Endodermal cell (in vitro differentiated cells): ENCODE results near the gene CLSTN3. TPM values are rescaled to one million over a fixed set of nuclear protein-coding genes. Genes with fewer than 3 reads are reported as not detected.

Source experiments
- DNase-seq: peaks from one replicate; pipeline ENCODE4 v3.0.0-alpha.2; 2017
- H3K27ac ChIP-seq: 2 replicates; pipeline ENCODE4 v1.5.1; 2013; ENCODE audit warnings: mild to moderate bottlenecking, low read depth, low read length, moderate library complexity
- H3K27me3 ChIP-seq: 2 replicates; pipeline ENCODE4 v1.6.1; 2013; ENCODE audit warnings: mild to moderate bottlenecking, low read length, moderate library complexity; ENCODE audit not compliant: insufficient read depth, control insufficient read depth, poor library complexity, severe bottlenecking
- H3K36me3 ChIP-seq: 2 replicates; pipeline ENCODE4 v1.7.0; 2013; ENCODE audit warnings: mild to moderate bottlenecking, low read length, moderate library complexity; ENCODE audit not compliant: control insufficient read depth, insufficient read depth
- H3K4me1 ChIP-seq: one replicate; pipeline ENCODE4 v1.7.0; 2013; ENCODE audit warnings: low read length; ENCODE audit not compliant: control insufficient read depth, insufficient read depth
- H3K4me3 ChIP-seq: 2 replicates; pipeline ENCODE4 v1.5.1; 2013; ENCODE audit warnings: mild to moderate bottlenecking, low read length, moderate library complexity
- H3K9ac ChIP-seq: 2 replicates; pipeline ENCODE4 v1.6.1; 2013; ENCODE audit warnings: mild to moderate bottlenecking, low read length, moderate library complexity; ENCODE audit not compliant: poor library complexity, severe bottlenecking; ENCODE audit errors: extremely low read depth
- H3K9me3 ChIP-seq: 2 replicates; pipeline ENCODE4 v1.6.1; 2013; ENCODE audit warnings: mild to moderate bottlenecking, low read length, moderate library complexity; ENCODE audit not compliant: control insufficient read depth
- H3K27ac Mint-ChIP-seq: 2 replicates; pipeline ENCODE4 v1.8.0; 2020; ENCODE audit warnings: mixed read lengths
- H3K27me3 Mint-ChIP-seq: 2 replicates; pipeline ENCODE4 v1.8.0; 2021; ENCODE audit warnings: mild to moderate bottlenecking, mixed read lengths; ENCODE audit not compliant: insufficient read depth
- H3K36me3 Mint-ChIP-seq: 2 replicates; pipeline ENCODE4 v1.8.0; 2020; ENCODE audit warnings: low read depth, mixed read lengths
- H3K4me1 Mint-ChIP-seq: 2 replicates; pipeline ENCODE4 v1.8.0; 2020; ENCODE audit warnings: mixed read lengths
- H3K4me3 Mint-ChIP-seq: 2 replicates; pipeline ENCODE4 v1.8.0; 2020; ENCODE audit warnings: mild to moderate bottlenecking, moderate library complexity, mixed read lengths
- H3K9me3 Mint-ChIP-seq: 2 replicates; pipeline ENCODE4 v1.8.0; 2020; ENCODE audit warnings: mild to moderate bottlenecking, mixed read lengths
- CTCF ChIP-seq: fragments of 200-600 bp; sonication (generic); conservative IDR thresholded peaks from 2 replicates; pipeline ENCODE4 v1.5.0; 2021; ENCODE audit warnings: antibody characterized with exemption, mild to moderate bottlenecking
- WGBS, 2 experiments: methylation state at CpG; one replicate each; pipeline versions ENCODE4 v1.1.5 to v1.1.7; 2013; ENCODE audit warnings: missing lambda C conversion rate in 2 of 2, mixed read lengths in 1 of 2; ENCODE audit not compliant: insufficient coverage in 1 of 2, insufficient read length in 1 of 2; 5-methylcytosine and 5-hydroxymethylcytosine counted together
- total RNA-seq, 2 donors: library from RNA; stranded (reverse); fragmentation: NEBNext Ultra II Directional in 1 of 2; extraction: Animal tissue kit (Norgen Biotek cat#: 25700) in 1 of 2; gene quantifications; 2 replicates in 1 of 2; 3 replicates in 1 of 2; pipeline ENCODE4 v1.2.1, GENCODE V29; 2021

The CLSTN3 gene
- total RNA-seq, 2 donors from 2014 or later: 69.7 to 135 TPM

GRCh38 chr12:7130701-7131501 lies 730 bp downstream of the CLSTN3 start:
- TF ChIP-seq CTCF: no peak
- 1 to 2% methylated on average over 20 to 25 of the region's 32 CpGs for WGBS, 2 experiments
- Histone ChIP-seq H3K9me3 (no peaks in the 10 kb centered on the region), H3K27me3 (no peaks in the 10 kb centered on the region), H3K4me3 (peak overlapping the region; percentile 88), H3K27ac (no peak overlapping the region), H3K36me3 (peaks cover 9% of the 10 kb centered on the region), H3K4me1 (peaks cover 14% of the 10 kb centered on the region), H3K9ac (peak overlapping the region; percentile 75)
- Mint-ChIP-seq H3K4me3 (peak overlapping the region; percentile 75), H3K27me3 (peaks cover 3% of the 10 kb centered on the region), H3K4me1 (peaks cover 35% of the 10 kb centered on the region), H3K27ac (peak overlapping the region; percentile 93), H3K9me3 (no peaks in the 10 kb centered on the region), H3K36me3 (peaks cover 34% of the 10 kb centered on the region)
- DNase-seq: peak; percentile 93

GRCh38 chr12:7131502-7131866 lies 1.3 kb downstream of the CLSTN3 start:
- Histone ChIP-seq H3K4me1 (peaks cover 14% of the 10 kb centered on the region), H3K9ac (no peak overlapping the region), H3K4me3 (peak overlapping the region; percentile 88), H3K36me3 (peaks cover 13% of the 10 kb centered on the region), H3K27ac (no peak overlapping the region), H3K9me3 (no peaks in the 10 kb centered on the region), H3K27me3 (no peaks in the 10 kb centered on the region)
- no peak for DNase-seq
- peak overlapping the region; percentile 75 for H3K4me3 Mint-ChIP-seq
- peaks cover 3% of the 10 kb centered on the region for H3K27me3 Mint-ChIP-seq
- peaks cover 38% of the 10 kb centered on the region for H3K36me3 Mint-ChIP-seq
- TF ChIP-seq CTCF: no peak
- 0 to 42% methylated on average over 3 to 7 of the region's 7 CpGs for WGBS, 2 experiments
- H3K9me3 Mint-ChIP-seq: no peaks in the 10 kb centered on the region
- H3K27ac Mint-ChIP-seq: no peak overlapping the region
- H3K4me1 Mint-ChIP-seq: peaks cover 35% of the 10 kb centered on the region

GRCh38 chr12:7134396-7135166 lies 4.4 kb downstream of the CLSTN3 start:
- Histone ChIP-seq H3K27me3 (no peaks in the 10 kb centered on the region), H3K9ac (no peak overlapping the region), H3K27ac (no peak overlapping the region), H3K36me3 (peaks cover 32% of the 10 kb centered on the region), H3K9me3 (no peaks in the 10 kb centered on the region), H3K4me1 (no peaks in the 10 kb centered on the region), H3K4me3 (no peak overlapping the region)
- TF ChIP-seq CTCF: no peak
- Mint-ChIP-seq H3K27me3 (peaks cover 3% of the 10 kb centered on the region), H3K27ac (no peak overlapping the region), H3K4me1 (peaks cover 16% of the 10 kb centered on the region), H3K9me3 (no peaks in the 10 kb centered on the region), H3K36me3 (peaks cover 66% of the 10 kb centered on the region), H3K4me3 (no peak overlapping the region)
- 93 to 96% methylated on average over 8 to 12 of the region's 12 CpGs for WGBS, 2 experiments
- no peak for DNase-seq
